ENCODE measurements around the gene RFWD3.

RFWD3 gene

DNA sequence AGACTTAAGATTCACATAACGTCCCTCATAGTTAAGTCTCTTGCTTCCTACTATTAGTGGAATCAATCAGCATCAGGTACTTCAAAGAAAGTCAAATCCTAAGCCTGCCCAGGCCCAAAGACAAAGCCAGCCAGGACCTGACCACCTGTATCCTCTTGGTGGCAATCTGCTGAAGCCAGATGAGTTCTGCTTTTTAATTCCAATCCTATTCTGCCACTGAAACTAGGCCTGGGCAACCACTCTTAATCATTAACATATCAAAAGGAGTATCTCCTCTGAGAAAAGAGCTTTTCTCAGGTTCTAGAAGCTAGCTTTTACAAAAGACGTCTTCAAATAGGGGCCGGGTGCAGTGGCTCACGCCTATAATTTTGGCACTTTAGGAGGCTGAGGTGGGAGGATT is 44.7 kb downstream of the RFWD3 start:
- DNase-seq, result no peak

DNA sequence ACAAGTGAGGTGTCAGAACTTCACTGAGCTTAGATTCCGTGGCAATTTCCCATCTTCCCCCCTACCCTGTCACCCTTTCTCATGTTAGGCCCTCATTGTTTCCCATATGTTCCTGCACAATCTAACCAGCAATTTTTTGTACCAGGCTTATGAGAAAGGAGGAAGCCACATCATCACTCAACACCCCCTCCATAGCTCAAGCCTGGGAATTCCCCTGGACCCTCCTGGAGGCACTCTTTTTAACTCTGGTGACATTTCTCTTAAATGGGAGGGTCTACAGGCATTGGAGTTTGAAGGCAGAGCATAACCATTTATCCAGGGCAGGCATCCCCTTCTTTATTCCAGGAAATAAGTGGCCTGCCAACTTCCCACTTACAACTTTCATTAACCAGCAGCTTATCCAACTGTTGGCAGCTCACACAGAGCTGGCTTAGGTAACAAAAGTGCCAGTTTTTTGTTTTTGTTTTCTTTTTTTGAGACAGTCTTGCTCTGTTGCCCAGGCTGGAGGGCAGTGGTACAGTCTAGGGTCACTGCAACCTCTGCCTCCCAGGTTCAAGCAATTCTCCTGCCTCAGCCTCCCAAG is 49.4 kb downstream of the RFWD3 start:
- DNase-seq, result no peak

DNA sequence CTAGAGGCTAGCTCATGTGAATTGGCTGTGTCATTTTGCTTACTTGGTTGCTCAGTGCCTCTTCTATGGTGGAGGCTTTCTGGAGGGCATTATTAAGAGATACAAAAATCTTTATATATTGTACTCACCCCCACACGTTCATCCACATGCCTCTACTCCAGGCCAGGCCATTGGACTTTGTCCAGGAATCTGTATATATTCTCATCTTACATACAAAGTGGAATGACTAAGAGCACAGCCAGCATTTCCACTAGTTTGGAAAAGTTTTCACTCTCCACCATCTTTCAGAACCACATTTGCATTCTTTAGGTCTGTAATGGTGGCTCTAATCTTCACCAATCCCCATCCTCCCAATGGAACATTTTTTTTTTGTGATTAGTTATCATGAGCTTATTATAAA is 55.0 kb downstream of the RFWD3 start:
- DNase-seq, result no peak

DNA sequence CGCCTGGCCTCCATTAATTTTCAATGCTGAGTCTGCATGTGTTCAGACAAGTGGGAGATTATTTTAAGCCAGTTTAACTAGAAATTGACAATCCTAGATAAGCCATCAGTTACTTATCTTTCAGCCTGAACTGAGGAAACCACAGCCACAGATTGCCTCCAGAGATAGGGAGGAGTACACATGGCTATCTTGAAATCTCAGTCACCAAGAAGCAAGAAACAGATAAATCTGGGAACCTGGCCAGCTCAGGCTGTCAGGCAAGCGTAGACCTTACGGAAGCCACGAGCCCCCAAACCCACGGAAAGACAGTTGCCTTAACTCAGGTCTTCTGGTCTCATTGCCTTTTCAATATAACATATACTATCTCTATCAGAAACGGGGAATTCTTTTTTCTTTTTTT is 57.7 kb downstream of the RFWD3 start:
- DNase-seq, result no peak

GRCh38 chr16:74608381-74608780 is 58.3 kb downstream of the RFWD3 start:
- DNase-seq, result no peak

- no peak for DNase-seq
Measured at GRCh38 chr16:74607962-74608356, 58.7 kb downstream of the RFWD3 start.

GRCh38 chr16:74607310-74607961 is 59.2 kb downstream of the RFWD3 start:
- DNase-seq, result no peak

- peak; percentile 91 to 94 for DNase-seq
Measured at GRCh38 chr16:74606521-74607309, 60.0 kb downstream of the RFWD3 start, which contains the start of gene GLG1. GLG1 (minus strand) TSS chr16:74607114; CDS start chr16:74607094, 20 bp downstream.

DNA sequence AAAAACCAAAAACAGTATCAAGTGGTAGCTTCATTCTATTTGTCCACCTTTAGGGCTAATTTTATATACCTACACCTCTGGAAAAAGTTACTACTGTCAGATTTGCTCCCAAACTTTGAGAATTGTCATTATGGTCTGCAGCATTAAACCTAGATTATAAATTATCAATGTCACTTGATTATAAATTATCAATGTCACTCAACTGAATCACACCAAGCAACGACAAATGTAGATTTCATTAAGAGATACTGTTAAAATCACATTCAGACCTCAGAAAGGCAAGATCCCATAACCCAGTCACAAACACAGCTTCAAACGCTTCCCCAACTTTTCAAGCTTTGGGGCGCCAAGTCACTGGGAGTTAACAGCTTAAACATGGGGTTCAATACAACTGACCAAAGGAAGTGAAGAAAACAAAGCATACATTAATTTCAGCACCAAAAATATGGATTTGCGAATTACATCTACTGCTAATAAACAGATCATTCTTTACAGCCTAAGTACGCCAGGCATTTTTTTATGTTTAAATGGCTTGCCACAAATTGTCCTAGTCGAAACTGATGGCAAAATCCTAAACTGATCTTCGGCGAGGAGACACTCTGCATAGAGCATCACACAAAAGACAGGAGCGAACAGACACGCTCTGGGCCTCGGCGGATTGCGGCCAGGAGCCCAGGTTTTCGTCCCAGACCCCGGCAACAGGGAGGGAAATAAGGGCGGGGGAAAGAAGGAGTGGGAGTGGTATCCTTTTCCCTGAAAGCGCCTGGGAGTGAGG is 60.7 kb downstream of the RFWD3 start:
- no peak for DNase-seq

- no peak for DNase-seq
Measured at GRCh38 chr16:74605332-74605731, 61.3 kb downstream of the RFWD3 start.

- no peak for DNase-seq
Measured at GRCh38 chr16:74603848-74604247, 62.8 kb downstream of the RFWD3 start.

DNA sequence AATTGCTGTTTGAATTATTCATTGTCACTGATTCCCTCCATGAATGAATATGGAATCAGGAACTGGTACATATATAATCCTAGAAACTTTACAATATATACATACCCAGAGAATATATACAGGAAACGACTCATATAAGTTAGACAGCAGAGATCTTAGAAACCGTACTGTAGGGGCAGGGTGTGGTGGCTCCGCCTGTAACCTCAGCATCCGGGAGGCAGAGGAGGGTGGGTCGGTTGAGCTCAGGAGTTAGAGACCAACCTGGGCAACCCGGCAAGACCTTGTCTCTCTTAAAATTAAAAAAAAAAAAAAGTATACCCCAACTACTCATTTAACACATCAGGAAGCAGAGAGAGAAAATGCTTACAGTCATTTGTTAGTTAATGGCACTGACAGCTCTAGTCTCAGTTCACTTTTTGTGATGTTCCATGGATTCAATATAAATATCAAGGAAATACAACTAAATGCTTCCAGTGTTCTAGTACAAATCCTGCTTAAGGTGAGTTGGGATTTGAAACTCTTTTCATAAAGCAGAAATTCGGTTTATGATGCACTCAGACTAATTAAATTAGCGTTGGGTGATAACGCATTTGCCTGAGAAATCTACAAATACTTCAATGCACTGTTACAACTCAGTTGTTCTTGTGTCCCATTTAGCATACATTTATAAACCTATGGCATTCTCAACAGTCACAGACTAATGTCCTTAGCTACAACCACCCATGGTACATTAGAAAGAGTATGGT is 65.4 kb downstream of the RFWD3 start:
- DNase-seq, result no peak

DNA sequence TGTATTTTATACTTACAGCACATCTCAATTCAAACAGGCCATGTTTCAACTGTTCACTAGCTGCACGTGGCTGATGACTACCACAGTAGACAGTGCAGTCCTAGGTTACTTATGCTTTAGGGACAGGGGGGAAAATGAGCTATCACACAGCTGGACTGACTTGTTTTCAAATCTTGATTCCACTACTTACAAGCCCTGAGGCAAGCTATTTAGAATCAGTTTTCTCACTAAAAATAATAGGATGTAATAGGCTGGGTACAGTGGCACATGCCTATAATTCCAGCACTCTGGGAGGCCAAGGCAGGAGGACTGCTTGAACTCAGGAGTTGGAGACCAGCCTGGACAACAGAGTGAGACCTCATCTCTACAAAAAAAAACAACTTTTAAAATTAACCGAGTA is 70.1 kb downstream of the RFWD3 start:
- DNase-seq, result no peak

- DNase-seq, result no peak
Measured at GRCh38 chr16:74592847-74593246, 73.8 kb downstream of the RFWD3 start.

DNA sequence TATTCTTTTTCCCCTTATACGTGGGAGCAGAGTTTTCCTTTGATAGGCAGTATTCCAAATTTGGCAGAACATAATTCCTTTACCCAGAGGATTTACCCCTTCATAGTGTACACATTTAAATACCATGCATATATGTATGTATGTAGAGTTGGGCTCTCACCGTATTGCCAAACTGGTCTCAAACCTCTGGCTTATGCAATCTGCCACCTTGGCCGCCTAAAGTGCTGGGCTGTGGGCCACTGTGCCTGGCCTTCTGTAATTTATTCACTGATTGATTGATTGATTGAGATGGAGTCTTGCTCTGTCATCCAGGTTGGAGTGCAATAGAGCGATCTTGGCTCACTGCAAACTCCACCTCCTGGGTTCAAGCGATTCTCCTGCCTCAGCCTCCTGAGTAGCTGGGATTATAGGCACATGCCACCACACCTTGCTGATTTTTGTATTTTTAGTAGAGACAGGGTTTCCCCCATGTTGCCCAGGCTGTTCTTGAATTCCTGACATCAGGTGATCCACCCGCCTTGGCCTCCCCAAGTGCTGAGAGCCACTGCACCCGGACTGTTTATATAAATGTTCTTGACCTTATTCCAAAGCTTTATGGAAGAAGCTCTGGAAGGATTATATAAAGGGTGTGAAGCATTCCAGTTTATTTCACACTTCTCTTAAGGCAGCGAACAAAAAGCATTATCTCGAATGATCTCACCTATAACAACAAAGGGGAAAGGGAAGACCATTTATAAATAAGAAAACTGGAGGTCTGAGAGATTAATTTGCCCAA is 74.6 kb downstream of the RFWD3 start:
- no peak for DNase-seq

GRCh38 chr16:74586948-74587347 is 79.7 kb downstream of the RFWD3 start:
- DNase-seq, result no peak

- peak; percentile 53 to 70 for DNase-seq
Measured at GRCh38 chr16:74585846-74586443, 80.7 kb downstream of the RFWD3 start.

DNA sequence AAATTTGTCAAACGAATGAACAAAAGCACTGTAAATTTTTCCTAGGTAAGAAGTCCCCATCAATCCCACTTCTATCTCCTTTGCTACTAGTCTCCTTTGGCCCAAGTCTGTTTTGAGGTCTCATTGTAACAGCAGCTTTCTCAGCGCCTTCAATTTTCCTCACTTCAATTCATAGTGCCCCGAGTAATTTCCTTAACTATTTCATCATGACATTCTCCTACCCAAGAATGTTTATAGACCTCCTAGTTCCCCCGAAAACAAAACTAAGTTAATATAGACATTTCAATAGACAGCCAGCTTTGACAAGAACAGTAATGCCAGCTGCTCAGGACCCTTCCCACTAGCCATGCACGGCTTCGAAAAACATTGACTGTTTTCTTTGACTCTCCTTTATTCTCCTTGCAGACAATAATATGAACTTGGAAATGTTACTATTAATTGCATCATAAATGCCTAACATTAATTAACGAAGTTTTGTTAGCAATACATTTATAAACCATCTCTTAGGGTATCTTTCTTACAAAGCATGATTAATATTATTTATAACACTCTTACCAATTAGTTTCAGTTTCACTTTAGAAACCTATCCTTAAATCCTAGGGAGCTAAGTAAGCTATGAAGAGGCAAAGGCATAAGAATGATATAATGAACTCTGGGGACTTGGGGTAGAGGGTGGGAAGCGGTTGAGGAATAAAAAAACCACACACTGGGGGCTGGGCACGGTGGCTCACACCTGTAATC is 82.6 kb downstream of the RFWD3 start:
- no peak for DNase-seq

DNA sequence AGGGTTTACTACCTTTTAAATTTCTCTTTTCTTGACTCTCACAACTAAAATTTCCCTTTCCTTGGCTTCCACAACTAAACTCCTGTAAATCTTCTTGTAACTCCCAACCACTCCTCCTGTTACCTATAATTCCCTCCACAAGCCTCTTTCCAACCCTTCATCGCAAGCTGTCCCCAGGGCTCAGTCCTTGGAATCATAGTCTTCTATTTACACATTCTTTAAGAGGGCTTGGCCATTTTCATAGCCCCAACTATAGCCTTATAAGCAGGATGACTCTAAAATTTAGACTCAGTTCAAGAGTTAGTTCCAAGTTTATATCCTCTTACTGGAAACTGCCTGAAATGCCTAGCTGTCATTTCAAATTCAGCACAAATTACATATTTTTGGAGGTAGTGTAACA is 83.7 kb downstream of the RFWD3 start:
- DNase-seq, result no peak

GRCh38 chr16:74580833-74581232 is 85.8 kb downstream of the RFWD3 start:
- DNase-seq, result no peak
